ENCODE measurements around the gene PAFAH1B1.
"Not testable (repeated sequence)": the region's sequence is repeated elsewhere in the genome, so short reads cannot be mapped to it uniquely, and the experiment has no call there.

Gene PAFAH1B1

GRCh38 chr17:2690165-2691068 is 97.0 kb downstream of the PAFAH1B1 start:
- no peak for DNase-seq (ENCODE audit: low read depth)

- DNase-seq (ENCODE audit: low read depth) = no peak
Observed at GRCh38 chr17:2691069-2691871, 97.8 kb downstream of the PAFAH1B1 start.

GRCh38 chr17:2691965-2692780 is 98.7 kb downstream of the PAFAH1B1 start:
- no peak for DNase-seq (ENCODE audit: low read depth)

GRCh38 chr17:2692781-2693135 is 99.3 kb downstream of the PAFAH1B1 start:
- DNase-seq (ENCODE audit: low read depth) = no peak

- no peak for DNase-seq (ENCODE audit: low read depth)
Observed at GRCh38 chr17:2693561-2694380, 100.3 kb downstream of the PAFAH1B1 start.

- DNase-seq (ENCODE audit: low read depth) = no peak
Observed at GRCh38 chr17:2694381-2695242, 101.2 kb downstream of the PAFAH1B1 start.

- no peak for DNase-seq (ENCODE audit: low read depth)
Observed at GRCh38 chr17:2695243-2695960, 101.9 kb downstream of the PAFAH1B1 start.

- no peak for DNase-seq (ENCODE audit: low read depth)
Observed at GRCh38 chr17:2695961-2696760, 102.7 kb downstream of the PAFAH1B1 start.

- no peak for DNase-seq (ENCODE audit: low read depth)
Observed at GRCh38 chr17:2697611-2698162, 104.2 kb downstream of the PAFAH1B1 start.

GRCh38 chr17:2699216-2699805 is 105.9 kb downstream of the PAFAH1B1 start:
- DNase-seq (ENCODE audit: low read depth) = not testable (repeated sequence)

GRCh38 chr17:2700030-2700490 is 106.6 kb downstream of the PAFAH1B1 start:
- DNase-seq (ENCODE audit: low read depth) = no peak

- DNase-seq (ENCODE audit: low read depth) = no peak
Observed at GRCh38 chr17:2700491-2701141, 107.2 kb downstream of the PAFAH1B1 start.

- no peak for DNase-seq (ENCODE audit: low read depth)
Observed at GRCh38 chr17:2701161-2701995, 107.9 kb downstream of the PAFAH1B1 start.

- no peak for DNase-seq (ENCODE audit: low read depth)
Observed at GRCh38 chr17:2701996-2702741, 108.7 kb downstream of the PAFAH1B1 start.

- no peak for DNase-seq (ENCODE audit: low read depth)
Observed at GRCh38 chr17:2703181-2703580, 109.7 kb downstream of the PAFAH1B1 start.

GRCh38 chr17:2703606-2704005 is 110.2 kb downstream of the PAFAH1B1 start:
- DNase-seq (ENCODE audit: low read depth) = no peak
